CD4-positive, CD25-positive, alpha-beta regulatory T cell (primary cell): ENCODE measurements around the gene NEUROD4. TPM values are rescaled to one million over a fixed set of nuclear protein-coding genes. Genes with fewer than 3 reads are reported as not detected.

Source experiments
- ATAC-seq, 2 donors: fragments of 150-1000 bp; cut with Tn5 transposase; one replicate each; pipeline ENCODE4 v1.10.0; 2021; ENCODE audit warnings: low read depth in 2 of 2, moderate number of reproducible peaks in 2 of 2, moderate library complexity in 1 of 2
- DNase-seq, 3 donors: peaks; one replicate each; pipeline versions ENCODE4 v3.0.0 to v3.0.0-alpha.2; 2012 to 2022; ENCODE audit warnings: mixed read lengths in 1 of 3
- H3K27ac ChIP-seq: one replicate; pipeline ENCODE4 v1.7.0; 2013; ENCODE audit warnings: mild to moderate bottlenecking, low read length; ENCODE audit not compliant: insufficient read depth, poor library complexity, severe bottlenecking
- H3K27me3 ChIP-seq: one replicate; pipeline ENCODE4 v1.7.0; 2013; ENCODE audit warnings: low read length; ENCODE audit not compliant: control insufficient read depth, insufficient read depth
- H3K36me3 ChIP-seq: one replicate; pipeline ENCODE4 v1.7.0; 2013; ENCODE audit warnings: mild to moderate bottlenecking, low read length, moderate library complexity; ENCODE audit not compliant: control insufficient read depth, insufficient read depth
- H3K4me1 ChIP-seq: 2 replicates; pipeline ENCODE4 v1.7.0; 2013; ENCODE audit warnings: mild to moderate bottlenecking, low read length; ENCODE audit not compliant: insufficient read depth, control insufficient read depth, poor library complexity, severe bottlenecking
- H3K4me3 ChIP-seq: one replicate; pipeline ENCODE4 v1.7.0; 2013; ENCODE audit warnings: low read depth, mild to moderate bottlenecking, low read length, moderate library complexity
- H3K9me3 ChIP-seq, 2 experiments: 1 replicate in 1 of 2; 2 replicates in 1 of 2; pipeline ENCODE4 v1.7.0; 2013; ENCODE audit warnings: low read length in 2 of 2, mild to moderate bottlenecking in 1 of 2, moderate library complexity in 1 of 2; ENCODE audit not compliant: control insufficient read depth in 2 of 2
- H3K27ac Mint-ChIP-seq, 3 donors: one replicate each; pipeline ENCODE4 v1.8.0; 2020 to 2022; ENCODE audit warnings: mild to moderate bottlenecking in 3 of 3, mixed read lengths in 3 of 3, moderate library complexity in 2 of 3
- H3K27me3 Mint-ChIP-seq: one replicate; pipeline ENCODE4 v1.8.0; 2022; ENCODE audit warnings: mild to moderate bottlenecking, mixed read lengths
- H3K36me3 Mint-ChIP-seq: one replicate; pipeline ENCODE4 v1.8.0; 2020; ENCODE audit warnings: mixed read lengths
- H3K4me1 Mint-ChIP-seq, 4 donors: one replicate each; pipeline ENCODE4 v1.8.0; 2020 to 2022; ENCODE audit warnings: mixed read lengths in 4 of 4, mild to moderate bottlenecking in 1 of 4
- H3K4me3 Mint-ChIP-seq, 4 donors: one replicate each; pipeline ENCODE4 v1.8.0; 2020 to 2022; ENCODE audit warnings: mild to moderate bottlenecking in 4 of 4, mixed read lengths in 4 of 4, moderate library complexity in 3 of 4
- H3K9me3 Mint-ChIP-seq, 7 donors: one replicate each; pipeline ENCODE4 v1.8.0; 2020 to 2022; ENCODE audit warnings: mixed read lengths in 7 of 7, mild to moderate bottlenecking in 3 of 7, moderate library complexity in 2 of 7
- polyA plus RNA-seq, 4 donors: library from polyadenylated mRNA; unstranded; fragments of 300-500 nt; fragmentation: Illumina TruSeq; gene quantifications; one replicate each; pipeline ENCODE4 v1.2.3, GENCODE V29; 2021
- total RNA-seq: library from RNA; stranded (reverse); gene quantifications from one replicate; pipeline ENCODE4 v1.2.3, GENCODE V29; 2022

Gene NEUROD4
- total and polyA plus RNA-seq, 5 donors from 2014 or later: not detected

DNA sequence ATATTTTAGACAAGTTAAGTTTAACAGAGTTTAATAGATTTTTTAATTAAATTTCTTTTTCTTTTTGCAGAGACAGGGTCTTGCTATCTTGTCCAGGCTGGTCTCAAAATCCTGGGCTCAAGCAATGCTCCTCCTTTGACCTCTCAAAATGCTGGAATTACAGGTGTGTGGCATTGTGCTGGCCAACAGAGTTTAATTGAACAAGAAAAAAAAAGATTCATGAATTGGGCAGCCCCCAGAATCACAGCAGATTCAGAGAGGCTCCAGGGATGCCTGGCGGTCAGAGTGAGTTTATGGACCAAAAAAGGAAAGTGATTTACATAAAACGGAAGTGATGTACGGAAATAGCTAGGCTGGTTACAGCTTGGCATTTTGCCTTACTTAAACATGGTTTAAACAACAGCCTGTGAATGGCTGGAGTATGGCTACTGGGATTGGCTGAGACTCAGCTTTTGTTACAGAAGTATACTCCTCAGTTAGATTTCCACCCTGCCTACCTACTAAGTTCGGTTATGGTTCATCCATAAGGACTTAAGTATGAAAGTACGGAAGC lies 20.7 kb upstream of the NEUROD4 start:
- Mint-ChIP-seq H3K9me3 (no peaks in the 10 kb centered on the region), H3K27ac (peak overlapping the region in 1 of 3 donors; percentile 7), H3K27me3 (no peaks in the 10 kb centered on the region), H3K4me1 (peaks cover 6 to 17% (median 7%) of the 10 kb centered on the region in 4 donors), H3K36me3 (no peaks in the 10 kb centered on the region), H3K4me3 (no peak overlapping the region)
- H3K36me3 ChIP-seq: no peaks in the 10 kb centered on the region
- DNase-seq: no peak
- H3K4me1 ChIP-seq: no peaks in the 10 kb centered on the region
- no peaks in the 10 kb centered on the region for H3K9me3 ChIP-seq
- no peak for ATAC-seq
- H3K27me3 ChIP-seq: no peaks in the 10 kb centered on the region
- H3K4me3 ChIP-seq: no peak overlapping the region
- H3K27ac ChIP-seq: no peak overlapping the region

- peaks cover 15% of the 10 kb centered on the region for H3K36me3 Mint-ChIP-seq
- peaks cover 6 to 17% (median 7%) of the 10 kb centered on the region in 4 donors for H3K4me1 Mint-ChIP-seq
- H3K9me3 ChIP-seq: no peaks in the 10 kb centered on the region
- no peak overlapping the region for H3K4me3 ChIP-seq
- no peak overlapping the region for H3K27ac ChIP-seq
- peaks cover 0 to 4% (median 0%) of the 10 kb centered on the region in 7 donors for H3K9me3 Mint-ChIP-seq
- peak overlapping the region in 2 of 4 donors; percentile 18 to 19 for H3K4me3 Mint-ChIP-seq
- H3K27me3 ChIP-seq: no peaks in the 10 kb centered on the region
- H3K4me1 ChIP-seq: no peaks in the 10 kb centered on the region
- peak overlapping the region in 2 of 3 donors; percentile 32 to 68 for H3K27ac Mint-ChIP-seq
- no peaks in the 10 kb centered on the region for H3K27me3 Mint-ChIP-seq
- H3K36me3 ChIP-seq: no peaks in the 10 kb centered on the region
- DNase-seq (peak in 1 of 3 donors; percentile 24), ATAC-seq (peak; percentile 43 to 55)
Measured at GRCh38 chr12:55001198-55001868, 18.4 kb upstream of the NEUROD4 start.

DNA sequence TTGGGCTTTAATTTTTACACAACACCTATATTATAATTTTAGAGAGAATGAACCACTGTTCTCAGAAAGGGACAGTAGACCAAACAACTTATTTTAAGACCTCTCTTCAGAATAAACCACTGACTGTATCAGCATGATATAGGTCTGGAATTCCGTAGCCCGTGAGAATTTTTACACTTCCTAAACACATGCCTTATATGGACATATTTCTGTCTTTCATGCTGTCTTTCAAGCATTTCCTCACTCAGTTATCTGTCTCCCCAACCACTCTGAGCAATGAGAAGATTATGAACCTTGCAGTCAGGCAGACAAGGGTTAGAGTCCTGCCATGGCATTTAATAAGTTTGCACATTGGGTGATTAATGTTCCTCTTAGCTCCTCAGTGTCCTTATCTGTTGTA lies 17.4 kb upstream of the NEUROD4 start:
- Histone ChIP-seq H3K36me3 (no peaks in the 10 kb centered on the region), H3K4me3 (no peak overlapping the region), H3K9me3 (no peaks in the 10 kb centered on the region), H3K27me3 (no peaks in the 10 kb centered on the region), H3K27ac (no peak overlapping the region), H3K4me1 (no peaks in the 10 kb centered on the region)
- Mint-ChIP-seq H3K9me3 (peaks cover 0 to 6% (median 0%) of the 10 kb centered on the region in 7 donors), H3K36me3 (peaks cover 20% of the 10 kb centered on the region), H3K4me1 (peaks cover 6 to 17% (median 7%) of the 10 kb centered on the region in 4 donors), H3K27ac (no peak overlapping the region), H3K4me3 (no peak overlapping the region), H3K27me3 (peaks cover 1% of the 10 kb centered on the region)
- no peak for DNase-seq
- no peak for ATAC-seq

DNA sequence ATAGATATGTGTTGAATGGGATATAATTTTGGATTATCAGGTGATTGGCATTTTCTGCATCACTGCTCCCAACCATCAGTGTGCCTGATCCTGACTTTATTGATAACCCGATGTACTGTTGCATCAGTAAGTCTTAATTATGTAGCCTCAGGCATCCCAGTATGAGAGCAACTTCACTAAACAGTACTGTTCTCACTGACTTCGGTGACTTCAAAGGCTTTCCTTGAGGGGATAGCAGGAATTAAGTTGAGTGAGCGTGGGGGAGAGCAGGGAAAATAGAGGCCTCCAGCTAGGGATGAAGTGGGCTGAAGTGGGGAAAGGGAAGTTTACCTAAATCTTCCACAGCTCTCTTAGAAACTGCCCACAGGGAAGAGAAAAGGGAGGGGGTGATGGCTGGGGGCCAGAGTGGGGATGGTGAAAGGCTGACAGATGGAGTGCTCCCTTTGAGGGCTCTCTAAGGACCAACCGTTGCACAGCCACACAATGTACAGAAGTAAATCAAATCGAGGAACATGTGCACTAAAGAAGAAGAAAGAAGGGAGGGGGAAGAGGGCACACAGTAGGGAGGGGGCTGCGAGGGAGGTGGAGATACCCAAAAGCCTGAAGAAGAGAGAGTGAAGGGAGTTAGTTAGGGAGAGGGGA lies 10.7 kb upstream of the NEUROD4 start:
- no peaks in the 10 kb centered on the region for H3K36me3 ChIP-seq
- peaks cover 5% of the 10 kb centered on the region in 2 experiments for H3K9me3 ChIP-seq
- H3K27me3 ChIP-seq: peaks cover 9% of the 10 kb centered on the region
- Mint-ChIP-seq H3K27ac (no peak overlapping the region), H3K27me3 (peaks cover 21% of the 10 kb centered on the region), H3K9me3 (peaks cover 0 to 8% (median 5%) of the 10 kb centered on the region in 7 donors), H3K4me3 (no peak overlapping the region), H3K4me1 (no peaks in the 10 kb centered on the region), H3K36me3 (peaks cover 26% of the 10 kb centered on the region)
- H3K4me1 ChIP-seq: no peaks in the 10 kb centered on the region
- DNase-seq (no peak), ATAC-seq (no peak)
- no peak overlapping the region for H3K4me3 ChIP-seq
- H3K27ac ChIP-seq: no peak overlapping the region

- peaks cover 0 to 3% (median 0%) of the 10 kb centered on the region in 4 donors for H3K4me1 Mint-ChIP-seq
Measured at GRCh38 chr12:55017416-55017925, 2.3 kb upstream of the NEUROD4 start.

GRCh38 chr12:55024575-55024974 lies 4.8 kb downstream of the NEUROD4 start:
- ATAC-seq (no peak), DNase-seq (no peak)
- Histone ChIP-seq H3K9me3 (no peaks in the 10 kb centered on the region), H3K4me1 (no peaks in the 10 kb centered on the region), H3K27me3 (peaks cover 55% of the 10 kb centered on the region), H3K36me3 (no peaks in the 10 kb centered on the region), H3K4me3 (no peak overlapping the region), H3K27ac (no peak overlapping the region)
- H3K36me3 Mint-ChIP-seq: no peaks in the 10 kb centered on the region
- H3K27ac Mint-ChIP-seq: no peak overlapping the region
- H3K4me3 Mint-ChIP-seq: no peak overlapping the region
- peaks cover 0 to 3% (median 0%) of the 10 kb centered on the region in 4 donors for H3K4me1 Mint-ChIP-seq
- peaks cover 0 to under 1% (median 0%) of the 10 kb centered on the region in 7 donors for H3K9me3 Mint-ChIP-seq
- peaks cover 62% of the 10 kb centered on the region for H3K27me3 Mint-ChIP-seq

More at GRCh38 chr12:55017416-55017925, 2.3 kb upstream of the NEUROD4 start:
- Mint-ChIP-seq H3K27me3 (peaks cover 67% of the 10 kb centered on the region), H3K9me3 (peaks cover 0 to 8% (median 5%) of the 10 kb centered on the region in 7 donors), H3K36me3 (peaks cover 4% of the 10 kb centered on the region), H3K4me3 (no peak overlapping the region), H3K27ac (no peak overlapping the region)
- Histone ChIP-seq H3K36me3 (no peaks in the 10 kb centered on the region), H3K4me1 (no peaks in the 10 kb centered on the region), H3K27me3 (peaks cover 35% of the 10 kb centered on the region), H3K4me3 (no peak overlapping the region), H3K9me3 (peaks cover 5% of the 10 kb centered on the region in 2 experiments), H3K27ac (no peak overlapping the region)
- ATAC-seq (no peak), DNase-seq (no peak)

DNA sequence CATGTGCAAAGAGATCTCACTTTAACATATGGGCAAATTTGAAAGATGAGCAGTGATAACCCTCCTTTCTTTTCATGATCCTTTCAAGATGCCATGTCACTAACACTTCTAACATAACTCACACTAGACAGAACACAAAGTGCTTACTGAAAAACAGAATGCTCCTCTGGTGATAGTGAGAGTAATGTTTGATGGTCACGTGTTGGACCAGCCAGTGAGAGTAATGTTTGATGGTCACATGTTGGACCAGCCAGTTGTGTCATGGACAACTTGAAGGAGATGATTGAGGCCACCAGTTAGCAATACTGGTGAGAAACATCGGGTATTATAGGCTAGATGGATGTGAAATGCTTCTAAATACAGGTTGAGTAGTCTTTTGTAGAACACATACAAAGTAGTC lies 5.7 kb downstream of the NEUROD4 start:
- Histone ChIP-seq H3K27ac (no peak overlapping the region), H3K27me3 (peaks cover 54% of the 10 kb centered on the region), H3K4me3 (no peak overlapping the region), H3K36me3 (no peaks in the 10 kb centered on the region), H3K9me3 (no peaks in the 10 kb centered on the region), H3K4me1 (no peaks in the 10 kb centered on the region)
- Mint-ChIP-seq H3K27me3 (peaks cover 58% of the 10 kb centered on the region), H3K9me3 (no peaks in the 10 kb centered on the region), H3K36me3 (no peaks in the 10 kb centered on the region), H3K4me3 (no peak overlapping the region), H3K27ac (no peak overlapping the region), H3K4me1 (no peaks in the 10 kb centered on the region)
- no peak for DNase-seq
- no peak for ATAC-seq
